Spleen (tissue), 7 donors: ENCODE data around the gene PTPRK.

Experiments
- POLR2A ChIP-seq, 3 donors: fragments of 450-650 bp; IDR thresholded peaks; one replicate each; pipeline ENCODE4 v1.5.1; 2017; ENCODE audit warnings: antibody characterized with exemption in 3 of 3, mild to moderate bottlenecking in 1 of 3
- TF ChIP-seq, protein P1 (sequence below), 11 experiments: fragments of 200-600 bp in 7 of 11; fragments of 450-650 bp in 4 of 11; sonication (generic) in 4 of 11; IDR thresholded peaks in 8 of 11; conservative IDR thresholded peaks in 3 of 11; 1 replicate in 7 of 11; 2 replicates in 4 of 11; pipeline versions ENCODE4 v1.4.0 to v1.8.0; 2016 to 2021; ENCODE audit warnings: antibody characterized with exemption in 11 of 11, inconsistent platforms in 4 of 11, mild to moderate bottlenecking in 1 of 11
- donor health status: DM: no; HTN: no; CAD: no; lungs with moderate emphysema.
- donor health status: DM: no; HTN: no; CAD: no.
- donor health status: DM: no; HTN: no; CAD: no.

DNA sequence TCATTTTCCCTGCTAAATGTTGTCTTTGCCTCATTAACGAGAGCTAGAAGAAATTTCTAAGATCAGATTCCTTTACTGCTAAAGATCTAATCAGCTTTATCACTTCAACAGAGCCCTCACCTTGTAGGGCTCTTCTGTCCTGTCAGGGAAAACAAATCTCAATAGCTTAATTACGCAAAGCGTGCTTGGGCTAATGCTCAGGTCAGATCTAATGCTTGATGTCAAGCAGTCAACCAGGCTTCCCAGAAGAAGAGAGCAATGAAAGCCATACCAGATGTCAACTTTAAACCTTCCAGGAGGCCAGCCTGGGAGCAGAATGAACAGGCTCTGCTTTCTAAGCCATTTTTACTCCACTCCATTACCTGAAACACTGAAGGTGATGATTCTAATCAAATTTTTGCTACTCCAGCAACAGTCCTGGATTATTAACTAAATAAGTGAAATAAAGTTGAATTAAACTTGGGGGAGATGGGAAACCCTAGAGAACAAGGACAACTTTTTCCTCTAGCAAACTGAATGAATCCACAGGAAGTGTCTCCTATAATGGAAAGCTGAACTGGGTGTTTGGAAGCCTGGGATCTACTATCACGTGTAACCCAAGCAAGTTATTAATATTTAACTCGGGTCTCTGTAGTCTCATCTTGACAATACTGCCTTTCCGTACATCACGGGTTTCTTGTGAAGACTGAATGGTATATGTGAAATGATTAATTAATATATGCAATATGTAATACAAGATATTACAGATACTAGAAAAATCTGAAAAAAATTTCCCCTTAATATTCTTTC, 273.7 kb downstream of the PTPRK start:
- TF ChIP-seq, protein P1, sequence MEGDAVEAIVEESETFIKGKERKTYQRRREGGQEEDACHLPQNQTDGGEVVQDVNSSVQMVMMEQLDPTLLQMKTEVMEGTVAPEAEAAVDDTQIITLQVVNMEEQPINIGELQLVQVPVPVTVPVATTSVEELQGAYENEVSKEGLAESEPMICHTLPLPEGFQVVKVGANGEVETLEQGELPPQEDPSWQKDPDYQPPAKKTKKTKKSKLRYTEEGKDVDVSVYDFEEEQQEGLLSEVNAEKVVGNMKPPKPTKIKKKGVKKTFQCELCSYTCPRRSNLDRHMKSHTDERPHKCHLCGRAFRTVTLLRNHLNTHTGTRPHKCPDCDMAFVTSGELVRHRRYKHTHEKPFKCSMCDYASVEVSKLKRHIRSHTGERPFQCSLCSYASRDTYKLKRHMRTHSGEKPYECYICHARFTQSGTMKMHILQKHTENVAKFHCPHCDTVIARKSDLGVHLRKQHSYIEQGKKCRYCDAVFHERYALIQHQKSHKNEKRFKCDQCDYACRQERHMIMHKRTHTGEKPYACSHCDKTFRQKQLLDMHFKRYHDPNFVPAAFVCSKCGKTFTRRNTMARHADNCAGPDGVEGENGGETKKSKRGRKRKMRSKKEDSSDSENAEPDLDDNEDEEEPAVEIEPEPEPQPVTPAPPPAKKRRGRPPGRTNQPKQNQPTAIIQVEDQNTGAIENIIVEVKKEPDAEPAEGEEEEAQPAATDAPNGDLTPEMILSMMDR (IDR thresholded peaks at IDR 0.05 in 8 of 11, conservative IDR thresholded peaks at IDR 0.05 in 3 of 11) = no peak
- no peak for TF ChIP-seq POLR2A (IDR thresholded peaks at IDR 0.05)
